HCT116 (cell line): ENCODE results near the gene MYO10.

Experiments
- CTCF ChIP-seq, 3 experiments: fragments of 200-600 bp in 1 of 3; sonication (generic) in 1 of 3; IDR thresholded peaks in 2 of 3; conservative IDR thresholded peaks in 1 of 3; 2 replicates each; pipeline ENCODE4 v1.5.1; 2012 to 2017; ENCODE audit warnings: low read depth in 2 of 3, low read length in 2 of 3, antibody characterized with exemption in 1 of 3, borderline replicate concordance in 1 of 3, control low read depth in 1 of 3, mild to moderate bottlenecking in 1 of 3, mixed read lengths in 1 of 3, mixed run types in 1 of 3, moderate library complexity in 1 of 3; ENCODE audit not compliant: insufficient read depth in 1 of 3
- EZH2phosphoT487 ChIP-seq: fragments of 200-600 bp; IDR thresholded peaks from 2 replicates; pipeline ENCODE4 v1.6.1; 2018; ENCODE audit warnings: antibody characterized with exemption, borderline replicate concordance
- JUND ChIP-seq: IDR thresholded peaks from 2 replicates; pipeline ENCODE4 v1.6.1; 2012
- POLR2AphosphoS5 ChIP-seq: IDR thresholded peaks from 2 replicates; pipeline ENCODE4 v1.6.1; 2011; ENCODE audit warnings: mild to moderate bottlenecking, low read depth, low read length, moderate library complexity
- REST ChIP-seq: IDR thresholded peaks from 2 replicates; pipeline ENCODE4 v1.6.1; 2012; ENCODE audit warnings: low read depth
- SRF ChIP-seq: IDR thresholded peaks from 2 replicates; pipeline ENCODE4 v1.6.1; 2012; ENCODE audit warnings: low read depth
- TCF7L2 ChIP-seq: IDR thresholded peaks from 2 replicates; pipeline ENCODE4 v1.7.0; 2011; ENCODE audit warnings: borderline replicate concordance, inconsistent platforms; ENCODE audit not compliant: insufficient read depth, insufficient read length; ENCODE audit errors: extremely low read depth
- YY1 ChIP-seq: IDR thresholded peaks from 2 replicates; pipeline ENCODE4 v1.6.1; 2011; ENCODE audit warnings: low read length, low read depth, moderate library complexity, mild to moderate bottlenecking; ENCODE audit not compliant: insufficient replicate concordance; ENCODE audit errors: extremely low read depth

GRCh38 chr5:16666130-16666882 lies 269.8 kb downstream of the MYO10 start:
- TF ChIP-seq SRF (no peak), TCF7L2 (no peak), EZH2phosphoT487 (no peak), CTCF (IDR thresholded peaks at IDR 0.05 in 2 of 3, conservative IDR thresholded peaks at IDR 0.05 in 1 of 3; ENCODE audit: borderline replicate concordance in 1 of 3, insufficient read depth in 1 of 3, low read depth in 2 of 3, low read length in 2 of 3) (no peak), YY1 (no peak), POLR2AphosphoS5 (no peak), REST (no peak), JUND (no peak)
